WTC11 (cell line): ENCODE measurements around the gene ZCCHC9.

ENCODE experiments used
- CREM ChIP-seq: sonication (generic); formaldehyde crosslinking; IDR thresholded peaks from 2 replicates; pipeline ENCODE4 v1.8.1; 2022; ENCODE audit warnings: mild to moderate bottlenecking, missing genetic modification reagents, moderate library complexity
- E2F1 ChIP-seq: sonication (generic); formaldehyde crosslinking; IDR thresholded peaks from 2 replicates; pipeline ENCODE4 v1.8.0; 2022; ENCODE audit warnings: mild to moderate bottlenecking, missing genetic modification reagents
- ETV6 ChIP-seq: sonication (generic); formaldehyde crosslinking; IDR thresholded peaks from 2 replicates; pipeline ENCODE4 v1.8.1; 2022; ENCODE audit warnings: mild to moderate bottlenecking, missing genetic modification reagents
- KAT7 ChIP-seq: sonication (generic); formaldehyde crosslinking; IDR thresholded peaks from 2 replicates; pipeline ENCODE4 v1.8.1; 2023; ENCODE audit warnings: missing genetic modification reagents, mild to moderate bottlenecking, borderline replicate concordance
- TEAD4 ChIP-seq: sonication (generic); formaldehyde crosslinking; IDR thresholded peaks from 2 replicates; pipeline ENCODE4 v1.8.0; 2022; ENCODE audit warnings: mild to moderate bottlenecking, missing genetic modification reagents
- ZBTB21 ChIP-seq: sonication (generic); formaldehyde crosslinking; IDR thresholded peaks from 2 replicates; pipeline ENCODE4 v1.8.1; 2023; ENCODE audit warnings: mild to moderate bottlenecking, missing genetic modification reagents, borderline replicate concordance
- TF ChIP-seq, protein P1 (sequence below): fragments of 200-600 bp; IDR thresholded peaks from 2 replicates; pipeline ENCODE4 v1.8.0; 2022; ENCODE audit warnings: antibody characterized with exemption
- TF ChIP-seq, protein P2 (sequence below): sonication (generic); formaldehyde crosslinking; IDR thresholded peaks from 2 replicates; pipeline ENCODE4 v1.8.1; 2023; ENCODE audit warnings: mild to moderate bottlenecking, missing genetic modification reagents, moderate library complexity
- TF ChIP-seq, protein P3 (sequence below): sonication (generic); formaldehyde crosslinking; IDR thresholded peaks from 2 replicates; pipeline ENCODE4 v1.8.1; 2023; ENCODE audit warnings: mild to moderate bottlenecking, missing genetic modification reagents, borderline replicate concordance
- TF ChIP-seq, protein P4 (sequence below): sonication (generic); formaldehyde crosslinking; IDR thresholded peaks from 2 replicates; pipeline ENCODE4 v1.8.1; 2022; ENCODE audit warnings: low read depth, missing genetic modification reagents, borderline replicate concordance

- TF ChIP-seq E2F1 (CRISPR knock-in tag) (no peak), CREM (CRISPR knock-in tag) (no peak), ZBTB21 (CRISPR knock-in tag) (no peak), ETV6 (CRISPR knock-in tag) (no peak), TEAD4 (no peak), KAT7 (CRISPR knock-in tag) (no peak)
- TF ChIP-seq, protein P1, sequence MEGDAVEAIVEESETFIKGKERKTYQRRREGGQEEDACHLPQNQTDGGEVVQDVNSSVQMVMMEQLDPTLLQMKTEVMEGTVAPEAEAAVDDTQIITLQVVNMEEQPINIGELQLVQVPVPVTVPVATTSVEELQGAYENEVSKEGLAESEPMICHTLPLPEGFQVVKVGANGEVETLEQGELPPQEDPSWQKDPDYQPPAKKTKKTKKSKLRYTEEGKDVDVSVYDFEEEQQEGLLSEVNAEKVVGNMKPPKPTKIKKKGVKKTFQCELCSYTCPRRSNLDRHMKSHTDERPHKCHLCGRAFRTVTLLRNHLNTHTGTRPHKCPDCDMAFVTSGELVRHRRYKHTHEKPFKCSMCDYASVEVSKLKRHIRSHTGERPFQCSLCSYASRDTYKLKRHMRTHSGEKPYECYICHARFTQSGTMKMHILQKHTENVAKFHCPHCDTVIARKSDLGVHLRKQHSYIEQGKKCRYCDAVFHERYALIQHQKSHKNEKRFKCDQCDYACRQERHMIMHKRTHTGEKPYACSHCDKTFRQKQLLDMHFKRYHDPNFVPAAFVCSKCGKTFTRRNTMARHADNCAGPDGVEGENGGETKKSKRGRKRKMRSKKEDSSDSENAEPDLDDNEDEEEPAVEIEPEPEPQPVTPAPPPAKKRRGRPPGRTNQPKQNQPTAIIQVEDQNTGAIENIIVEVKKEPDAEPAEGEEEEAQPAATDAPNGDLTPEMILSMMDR, result no peak
- TF ChIP-seq, protein P2, sequence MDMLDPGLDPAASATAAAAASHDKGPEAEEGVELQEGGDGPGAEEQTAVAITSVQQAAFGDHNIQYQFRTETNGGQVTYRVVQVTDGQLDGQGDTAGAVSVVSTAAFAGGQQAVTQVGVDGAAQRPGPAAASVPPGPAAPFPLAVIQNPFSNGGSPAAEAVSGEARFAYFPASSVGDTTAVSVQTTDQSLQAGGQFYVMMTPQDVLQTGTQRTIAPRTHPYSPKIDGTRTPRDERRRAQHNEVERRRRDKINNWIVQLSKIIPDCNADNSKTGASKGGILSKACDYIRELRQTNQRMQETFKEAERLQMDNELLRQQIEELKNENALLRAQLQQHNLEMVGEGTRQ (CRISPR knock-in tag), result no peak
- TF ChIP-seq, protein P3, sequence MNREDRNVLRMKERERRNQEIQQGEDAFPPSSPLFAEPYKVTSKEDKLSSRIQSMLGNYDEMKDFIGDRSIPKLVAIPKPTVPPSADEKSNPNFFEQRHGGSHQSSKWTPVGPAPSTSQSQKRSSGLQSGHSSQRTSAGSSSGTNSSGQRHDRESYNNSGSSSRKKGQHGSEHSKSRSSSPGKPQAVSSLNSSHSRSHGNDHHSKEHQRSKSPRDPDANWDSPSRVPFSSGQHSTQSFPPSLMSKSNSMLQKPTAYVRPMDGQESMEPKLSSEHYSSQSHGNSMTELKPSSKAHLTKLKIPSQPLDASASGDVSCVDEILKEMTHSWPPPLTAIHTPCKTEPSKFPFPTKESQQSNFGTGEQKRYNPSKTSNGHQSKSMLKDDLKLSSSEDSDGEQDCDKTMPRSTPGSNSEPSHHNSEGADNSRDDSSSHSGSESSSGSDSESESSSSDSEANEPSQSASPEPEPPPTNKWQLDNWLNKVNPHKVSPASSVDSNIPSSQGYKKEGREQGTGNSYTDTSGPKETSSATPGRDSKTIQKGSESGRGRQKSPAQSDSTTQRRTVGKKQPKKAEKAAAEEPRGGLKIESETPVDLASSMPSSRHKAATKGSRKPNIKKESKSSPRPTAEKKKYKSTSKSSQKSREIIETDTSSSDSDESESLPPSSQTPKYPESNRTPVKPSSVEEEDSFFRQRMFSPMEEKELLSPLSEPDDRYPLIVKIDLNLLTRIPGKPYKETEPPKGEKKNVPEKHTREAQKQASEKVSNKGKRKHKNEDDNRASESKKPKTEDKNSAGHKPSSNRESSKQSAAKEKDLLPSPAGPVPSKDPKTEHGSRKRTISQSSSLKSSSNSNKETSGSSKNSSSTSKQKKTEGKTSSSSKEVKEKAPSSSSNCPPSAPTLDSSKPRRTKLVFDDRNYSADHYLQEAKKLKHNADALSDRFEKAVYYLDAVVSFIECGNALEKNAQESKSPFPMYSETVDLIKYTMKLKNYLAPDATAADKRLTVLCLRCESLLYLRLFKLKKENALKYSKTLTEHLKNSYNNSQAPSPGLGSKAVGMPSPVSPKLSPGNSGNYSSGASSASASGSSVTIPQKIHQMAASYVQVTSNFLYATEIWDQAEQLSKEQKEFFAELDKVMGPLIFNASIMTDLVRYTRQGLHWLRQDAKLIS, result no peak
- TF ChIP-seq, protein P4, sequence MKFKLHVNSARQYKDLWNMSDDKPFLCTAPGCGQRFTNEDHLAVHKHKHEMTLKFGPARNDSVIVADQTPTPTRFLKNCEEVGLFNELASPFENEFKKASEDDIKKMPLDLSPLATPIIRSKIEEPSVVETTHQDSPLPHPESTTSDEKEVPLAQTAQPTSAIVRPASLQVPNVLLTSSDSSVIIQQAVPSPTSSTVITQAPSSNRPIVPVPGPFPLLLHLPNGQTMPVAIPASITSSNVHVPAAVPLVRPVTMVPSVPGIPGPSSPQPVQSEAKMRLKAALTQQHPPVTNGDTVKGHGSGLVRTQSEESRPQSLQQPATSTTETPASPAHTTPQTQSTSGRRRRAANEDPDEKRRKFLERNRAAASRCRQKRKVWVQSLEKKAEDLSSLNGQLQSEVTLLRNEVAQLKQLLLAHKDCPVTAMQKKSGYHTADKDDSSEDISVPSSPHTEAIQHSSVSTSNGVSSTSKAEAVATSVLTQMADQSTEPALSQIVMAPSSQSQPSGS (CRISPR knock-in tag), result no peak
These were observed 2.2 kb downstream of the ZCCHC9 start for GRCh38 chr5:81303563-81303962.
